CD4-positive, alpha-beta memory T cell (primary cell): Measurements from ENCODE around the gene SLC45A3. TPM values are rescaled to one million over a fixed set of nuclear protein-coding genes. Genes with fewer than 3 reads are reported as not detected.

Source experiments
- CTCF ChIA-PET: fragments of 350-600 bp; sonication (Branson Sonifier 250); formaldehyde crosslinking; loops from one replicate; lab custom pipeline; 2021; ENCODE audit warnings: inconsistent platforms; ENCODE audit not compliant: partially characterized antibody; lab: Charles Lee
- POLR2A ChIA-PET: fragments of 350-600 bp; sonication (Branson Sonifier 250); formaldehyde crosslinking; loops from one replicate; lab custom pipeline; 2021; ENCODE audit not compliant: partially characterized antibody; lab: Charles Lee
- DNase-seq, 5 donors: peaks; one replicate each; pipeline versions ENCODE4 v3.0.0 to v3.0.0-alpha.2; 2020 to 2022; ENCODE audit warnings: mixed read lengths in 1 of 5
- H3K27ac ChIP-seq: one replicate; pipeline ENCODE4 v1.7.0; 2013; ENCODE audit warnings: low read depth, low read length
- H3K27me3 ChIP-seq: 2 replicates; pipeline ENCODE4 v1.7.0; 2013; ENCODE audit warnings: mild to moderate bottlenecking, low read length, moderate library complexity; ENCODE audit not compliant: insufficient read depth
- H3K36me3 ChIP-seq: 2 replicates; pipeline ENCODE4 v1.7.0; 2013; ENCODE audit warnings: mild to moderate bottlenecking, low read length, moderate library complexity; ENCODE audit not compliant: insufficient read depth
- H3K4me1 ChIP-seq: 2 replicates; pipeline ENCODE4 v1.7.0; 2013; ENCODE audit warnings: mild to moderate bottlenecking, low read length, moderate library complexity; ENCODE audit not compliant: insufficient read depth
- H3K4me3 ChIP-seq, 2 donors: one replicate each; pipeline ENCODE4 v1.7.0; 2013; ENCODE audit warnings: low read length in 2 of 2, mild to moderate bottlenecking in 1 of 2
- H3K9me3 ChIP-seq, 2 donors: one replicate each; pipeline ENCODE4 v1.7.0; 2013; ENCODE audit warnings: low read length in 2 of 2, control low read depth in 1 of 2; ENCODE audit not compliant: control insufficient read depth in 1 of 2
- H3K27ac Mint-ChIP-seq, 7 donors: one replicate each; pipeline ENCODE4 v1.8.0; 2020 to 2021; ENCODE audit warnings: mixed read lengths in 7 of 7, mild to moderate bottlenecking in 6 of 7, inconsistent platforms in 3 of 7, moderate library complexity in 3 of 7
- H3K27me3 Mint-ChIP-seq, 2 donors: one replicate each; pipeline ENCODE4 v1.8.0; 2020 to 2021; ENCODE audit warnings: mixed read lengths in 2 of 2
- H3K36me3 Mint-ChIP-seq, 2 donors: one replicate each; pipeline ENCODE4 v1.8.0; 2020 to 2021; ENCODE audit warnings: mixed read lengths in 2 of 2, inconsistent platforms in 1 of 2, mild to moderate bottlenecking in 1 of 2
- H3K4me1 Mint-ChIP-seq, 4 donors: one replicate each; pipeline ENCODE4 v1.8.0; 2020 to 2021; ENCODE audit warnings: mixed read lengths in 4 of 4, mild to moderate bottlenecking in 1 of 4
- H3K4me3 Mint-ChIP-seq, 8 donors: one replicate each; pipeline ENCODE4 v1.8.0; 2020 to 2021; ENCODE audit warnings: mixed read lengths in 8 of 8, mild to moderate bottlenecking in 7 of 8, moderate library complexity in 6 of 8, inconsistent platforms in 3 of 8
- H3K9me3 Mint-ChIP-seq, 8 donors: one replicate each; pipeline ENCODE4 v1.8.0; 2020 to 2021; ENCODE audit warnings: mixed read lengths in 8 of 8, mild to moderate bottlenecking in 5 of 8, inconsistent platforms in 3 of 8, moderate library complexity in 1 of 8
- intact Hi-C: fragments of 100-400 bp; cut with micrococcal nuclease; formaldehyde crosslinking; loops from one replicate; pipeline ENCODE4 v1.15.1; 2023
- polyA plus RNA-seq, 2 donors: library from polyadenylated mRNA; unstranded; fragments of 300-500 nt; fragmentation: Illumina TruSeq; gene quantifications; one replicate each; pipeline ENCODE4 v1.2.3, GENCODE V29; 2021
- total RNA-seq, 2 experiments: library from RNA; stranded (reverse); gene quantifications; one replicate each; pipeline ENCODE4 v1.2.3, GENCODE V29; 2021

SLC45A3 gene
- total and polyA plus RNA-seq, 4 experiments from 2014 or later, result 0.09 to 0.19 TPM; not detected in 2

DNA sequence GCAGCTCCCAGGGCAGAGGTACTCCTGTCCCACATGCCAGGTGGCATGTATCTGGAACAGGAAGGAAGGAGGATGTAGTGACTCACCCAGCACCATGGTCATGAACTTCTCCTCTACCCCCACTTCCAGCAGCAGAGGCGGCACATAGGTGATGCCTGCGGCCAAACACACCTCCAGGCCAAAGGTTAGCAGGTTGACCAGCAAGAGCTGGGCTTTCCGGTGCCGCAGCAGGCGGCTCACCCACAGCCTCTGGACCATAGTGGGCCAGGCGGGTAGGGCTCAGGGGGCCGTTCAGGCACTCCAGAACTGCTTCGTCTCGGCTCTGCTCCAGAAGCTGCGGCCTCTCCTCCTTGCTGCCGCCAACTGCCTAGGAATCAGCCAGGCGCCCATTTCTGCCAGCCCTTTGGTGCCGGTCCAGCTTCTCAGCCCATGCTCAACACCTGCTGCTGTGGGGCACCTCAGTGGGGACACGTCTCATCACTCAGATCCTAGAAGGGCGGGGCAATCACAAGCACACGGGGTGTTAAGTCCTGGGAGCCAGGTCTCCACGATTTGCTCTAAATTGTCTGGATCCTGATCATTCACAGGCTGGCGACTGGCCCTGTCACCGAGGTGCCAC is 15.8 kb downstream of the SLC45A3 start:
- H3K4me1 ChIP-seq, result no peaks in the 10 kb centered on the region
- no peak overlapping the region for H3K27ac Mint-ChIP-seq
- no peaks in the 10 kb centered on the region for H3K9me3 ChIP-seq
- ChIA-PET POLR2A (no interaction called here), CTCF (interaction anchor here (1.1 to 1.5 kb wide), 3 partner anchors 46 to 313 kb away, joined by 3 to 4 read pairs (median 3); no protein-coding TSS in a partner anchor)
- no peak overlapping the region for H3K4me3 ChIP-seq
- peaks cover 10 to 11% of the 10 kb centered on the region in 2 donors for H3K27me3 Mint-ChIP-seq
- H3K4me3 Mint-ChIP-seq, result no peak overlapping the region
- no peak for DNase-seq
- H3K36me3 ChIP-seq, result no peaks in the 10 kb centered on the region
- intact Hi-C loops, result no loop called here
- H3K36me3 Mint-ChIP-seq, result no peaks in the 10 kb centered on the region
- H3K27me3 ChIP-seq, result no peaks in the 10 kb centered on the region
- H3K27ac ChIP-seq, result no peak overlapping the region
- H3K9me3 Mint-ChIP-seq, result no peaks in the 10 kb centered on the region
- peaks cover 0 to 5% (median 0%) of the 10 kb centered on the region in 4 donors for H3K4me1 Mint-ChIP-seq

- H3K9me3 ChIP-seq, result no peaks in the 10 kb centered on the region
- peaks cover 0 to 8% (median 0%) of the 10 kb centered on the region in 4 donors for H3K4me1 Mint-ChIP-seq
- H3K4me1 ChIP-seq, result no peaks in the 10 kb centered on the region
- no peak overlapping the region for H3K4me3 ChIP-seq
- POLR2A ChIA-PET, result no interaction called here
- peaks cover 6 to 7% of the 10 kb centered on the region in 2 donors for H3K27me3 Mint-ChIP-seq
- CTCF ChIA-PET, result interaction anchor here (1.1 to 1.5 kb wide), 2 partner anchors 72 to 314 kb away, joined by 3 to 4 read pairs; no protein-coding TSS in a partner anchor
- no peaks in the 10 kb centered on the region for H3K36me3 ChIP-seq
- intact Hi-C loops, result no loop called here
- no peak overlapping the region for H3K27ac ChIP-seq
- no peak overlapping the region for H3K27ac Mint-ChIP-seq
- no peaks in the 10 kb centered on the region for H3K9me3 Mint-ChIP-seq
- H3K27me3 ChIP-seq, result no peaks in the 10 kb centered on the region
- no peaks in the 10 kb centered on the region for H3K36me3 Mint-ChIP-seq
- no peak for DNase-seq
- H3K4me3 Mint-ChIP-seq, result no peak overlapping the region
Observed at GRCh38 chr1:205663286-205663936, 16.9 kb downstream of the SLC45A3 start.

DNA sequence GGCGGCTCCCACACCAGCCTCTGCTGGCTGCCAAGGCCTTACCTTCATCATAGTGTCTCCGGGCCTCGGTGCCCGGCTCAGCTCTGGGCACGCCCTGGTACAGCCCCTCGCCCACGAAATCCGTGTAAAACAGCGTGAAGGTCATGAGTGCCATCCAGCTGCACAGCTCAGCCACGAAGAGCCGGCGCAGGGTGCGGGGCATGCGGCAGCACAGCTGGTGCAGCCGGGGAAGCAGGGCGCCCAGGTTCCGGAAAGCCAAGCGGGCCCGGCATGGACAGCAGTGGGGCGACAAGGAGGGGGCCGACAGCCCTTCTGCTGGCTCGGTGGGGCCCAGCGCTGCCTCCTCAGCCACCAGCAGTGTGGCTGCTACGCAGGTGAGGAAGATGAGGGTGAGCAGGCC is 17.5 kb downstream of the SLC45A3 start:
- intact Hi-C loops, result no loop called here
- H3K36me3 ChIP-seq, result no peaks in the 10 kb centered on the region
- no peaks in the 10 kb centered on the region for H3K9me3 Mint-ChIP-seq
- no peaks in the 10 kb centered on the region for H3K36me3 Mint-ChIP-seq
- no peak for DNase-seq
- H3K4me3 Mint-ChIP-seq, result no peak overlapping the region
- H3K27me3 Mint-ChIP-seq, result peaks cover under 1 to 1% of the 10 kb centered on the region in 2 donors
- H3K27ac ChIP-seq, result no peak overlapping the region
- CTCF ChIA-PET, result interaction anchor here (9.9 kb wide), 1 partner anchor 70 kb away, joined by 484 read pairs; no protein-coding TSS in a partner anchor
- POLR2A ChIA-PET, result no interaction called here
- H3K4me1 Mint-ChIP-seq, result peaks cover 0 to 8% (median 0%) of the 10 kb centered on the region in 4 donors
- no peak overlapping the region for H3K4me3 ChIP-seq
- H3K9me3 ChIP-seq, result no peaks in the 10 kb centered on the region
- no peak overlapping the region for H3K27ac Mint-ChIP-seq
- no peaks in the 10 kb centered on the region for H3K27me3 ChIP-seq
- H3K4me1 ChIP-seq, result no peaks in the 10 kb centered on the region

- Histone ChIP-seq H3K27ac (no peak overlapping the region), H3K4me1 (no peaks in the 10 kb centered on the region), H3K36me3 (no peaks in the 10 kb centered on the region), H3K9me3 (no peaks in the 10 kb centered on the region), H3K4me3 (no peak overlapping the region), H3K27me3 (no peaks in the 10 kb centered on the region)
- CTCF ChIA-PET, result interaction anchor here (9.9 kb wide), 1 partner anchor 70 kb away, joined by 484 read pairs; no protein-coding TSS in a partner anchor
- peaks cover 0 to 1% of the 10 kb centered on the region in 2 donors for H3K27me3 Mint-ChIP-seq
- intact Hi-C loops, result no loop called here
- no peaks in the 10 kb centered on the region for H3K9me3 Mint-ChIP-seq
- H3K4me3 Mint-ChIP-seq, result no peak overlapping the region
- H3K36me3 Mint-ChIP-seq, result no peaks in the 10 kb centered on the region
- H3K4me1 Mint-ChIP-seq, result peaks cover 0 to 8% (median 2%) of the 10 kb centered on the region in 4 donors
- POLR2A ChIA-PET, result no interaction called here
- no peak for DNase-seq
- peak overlapping the region in 1 of 7 donors; percentile 64 for H3K27ac Mint-ChIP-seq
Observed at GRCh38 chr1:205662135-205662738, 18.1 kb downstream of the SLC45A3 start.

DNA sequence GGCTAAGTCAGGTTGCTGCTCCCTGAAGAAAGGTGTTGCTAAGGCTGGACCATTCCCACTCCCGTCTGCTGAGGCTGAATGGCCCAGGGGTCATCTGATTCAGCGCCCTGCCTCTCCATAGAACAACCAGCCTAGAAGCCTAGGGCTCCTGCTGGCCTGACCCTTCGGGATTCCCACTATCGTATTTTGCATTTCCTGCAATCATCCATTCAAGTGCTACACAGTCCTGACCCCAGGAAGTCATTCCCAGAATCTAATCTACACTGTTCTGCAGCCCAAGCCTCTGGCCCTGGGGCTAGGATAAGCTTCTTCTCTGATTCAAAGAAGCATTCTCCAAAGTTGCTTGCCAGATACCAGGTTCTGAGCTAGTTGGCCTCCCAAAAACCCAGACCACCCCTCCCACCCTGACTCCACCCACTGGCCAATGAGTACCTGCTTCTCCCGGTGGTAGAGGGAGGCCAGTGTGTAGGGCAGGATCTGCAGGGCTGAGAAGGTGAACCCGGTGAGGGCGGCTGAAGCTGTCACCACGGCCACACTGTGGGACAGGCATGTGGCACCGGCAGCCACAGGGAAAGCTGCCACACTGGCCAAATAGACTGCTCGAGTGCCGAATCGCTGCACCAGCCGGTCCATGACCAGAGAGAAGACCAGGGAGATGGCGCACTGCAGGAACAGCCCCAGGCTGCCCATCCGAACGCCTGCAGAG is 18.7 kb downstream of the SLC45A3 start:
- intact Hi-C loops, result no loop called here
- peaks cover 0 to 8% (median 2%) of the 10 kb centered on the region in 4 donors for H3K4me1 Mint-ChIP-seq
- POLR2A ChIA-PET, result no interaction called here

GRCh38 chr1:205660361-205660760 is 19.9 kb downstream of the SLC45A3 start:
- Mint-ChIP-seq H3K4me1 (peaks cover 0 to 6% (median 2%) of the 10 kb centered on the region in 4 donors), H3K36me3 (no peaks in the 10 kb centered on the region), H3K27me3 (peaks cover 0 to 1% of the 10 kb centered on the region in 2 donors), H3K27ac (no peak overlapping the region), H3K9me3 (no peaks in the 10 kb centered on the region), H3K4me3 (peak overlapping the region in 1 of 8 donors; percentile 20)
- CTCF ChIA-PET, result interaction anchor here (0.6 to 9.9 kb wide), 16 partner anchors 18 to 318 kb away, joined by 3 to 484 read pairs (median 22); partner anchors contain the start of genes RAB29 and SLC45A3
- intact Hi-C loops, result no loop called here
- H3K4me3 ChIP-seq, result no peak overlapping the region
- H3K27ac ChIP-seq, result no peak overlapping the region
- no peaks in the 10 kb centered on the region for H3K9me3 ChIP-seq
- H3K4me1 ChIP-seq, result no peaks in the 10 kb centered on the region
- POLR2A ChIA-PET, result no interaction called here
- H3K36me3 ChIP-seq, result no peaks in the 10 kb centered on the region
- no peak for DNase-seq
- H3K27me3 ChIP-seq, result no peaks in the 10 kb centered on the region

More for the DNA sequence above, 18.7 kb downstream of the SLC45A3 start:
- Histone ChIP-seq H3K27me3 (no peaks in the 10 kb centered on the region), H3K4me3 (no peak overlapping the region), H3K4me1 (no peaks in the 10 kb centered on the region), H3K27ac (no peak overlapping the region), H3K36me3 (no peaks in the 10 kb centered on the region), H3K9me3 (no peaks in the 10 kb centered on the region)
- Mint-ChIP-seq H3K27ac (no peak overlapping the region), H3K9me3 (no peaks in the 10 kb centered on the region), H3K36me3 (no peaks in the 10 kb centered on the region), H3K4me3 (no peak overlapping the region), H3K27me3 (peaks cover 0 to 1% of the 10 kb centered on the region in 2 donors)
- CTCF ChIA-PET, result interaction anchor here (1.6 to 9.9 kb wide), 3 partner anchors 41 to 69 kb away, joined by 4 to 484 read pairs (median 138); no protein-coding TSS in a partner anchor
- no peak for DNase-seq
